UCSD-AML1 (cell line): ENCODE measurements around the gene RMRP.

ENCODE experiments used
- DNase-seq: peaks from one replicate; lab custom pipeline; 2025; ENCODE audit not compliant: unreplicated experiment; lab: John Stamatoyannopoulos, UW

Gene RMRP

GRCh38 chr9:35657546-35658136 is at the start of gene RMRP:
Gene RMRP (minus strand): TSS chr9:35658019.
- DNase-seq: peak; percentile 96

DNA sequence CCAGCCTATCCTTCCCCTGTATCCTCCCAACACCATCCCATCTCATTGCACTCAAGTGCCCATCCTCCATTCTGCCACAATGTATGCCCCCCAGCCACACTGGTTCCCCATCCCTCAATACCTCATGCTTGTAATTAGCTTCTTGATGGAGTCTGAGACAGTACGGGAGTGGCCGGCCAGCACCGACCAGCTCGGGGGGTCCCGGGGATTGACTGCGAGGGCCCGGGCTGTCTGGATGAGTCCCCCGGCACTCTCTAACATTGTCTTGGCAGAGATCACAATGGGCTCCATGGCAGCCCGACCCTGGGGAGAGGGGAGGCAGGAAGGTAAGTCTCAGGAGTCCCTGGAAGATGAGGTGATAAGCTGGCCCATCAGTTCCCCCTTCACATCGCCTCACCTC is 49.1 kb upstream of the RMRP start:
- DNase-seq: no peak

GRCh38 chr9:35705836-35706430 is 48.1 kb upstream of the RMRP start:
- DNase-seq: no peak

DNA sequence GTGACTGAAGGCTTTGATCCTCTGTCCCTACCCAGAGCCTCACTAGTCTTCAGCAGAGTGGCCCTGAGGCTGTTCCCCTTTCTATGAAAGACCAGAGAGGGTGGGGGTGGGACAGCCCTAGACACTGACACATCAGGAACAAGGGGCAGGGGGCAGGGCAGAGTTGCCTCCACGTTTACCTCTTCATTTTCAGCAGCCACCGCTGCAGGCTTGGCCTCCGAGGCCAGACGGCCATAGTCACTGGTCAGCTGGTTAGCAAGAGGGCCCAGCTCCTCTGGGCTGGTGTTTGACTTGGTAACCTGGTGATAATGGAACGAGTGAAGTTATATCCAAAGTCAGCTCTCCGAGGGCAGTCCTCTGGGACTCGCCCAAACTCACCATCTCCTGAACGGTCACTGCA is 47.6 kb upstream of the RMRP start:
- no peak for DNase-seq

GRCh38 chr9:35703906-35704672 is 46.3 kb upstream of the RMRP start:
- DNase-seq: no peak

DNA sequence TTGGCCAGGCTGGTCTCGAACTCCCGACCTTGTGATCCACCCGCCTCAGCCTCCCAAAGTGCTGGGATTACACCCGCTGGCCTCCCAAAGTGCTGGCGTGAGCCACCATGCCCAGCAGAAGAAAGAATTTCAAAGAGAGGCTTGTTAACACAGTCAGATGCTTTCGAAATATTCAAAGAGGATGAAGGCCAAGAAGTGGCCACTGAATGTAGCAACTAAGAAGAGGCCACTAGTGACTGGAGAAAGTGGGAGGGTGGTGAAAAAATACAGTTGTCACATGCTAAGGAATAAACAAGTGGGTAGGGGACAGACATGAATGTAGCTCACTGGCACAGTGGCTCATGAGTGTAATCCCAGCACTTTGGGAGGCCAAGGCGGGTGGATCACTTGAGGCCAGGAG is 44.9 kb upstream of the RMRP start:
- no peak for DNase-seq

DNA sequence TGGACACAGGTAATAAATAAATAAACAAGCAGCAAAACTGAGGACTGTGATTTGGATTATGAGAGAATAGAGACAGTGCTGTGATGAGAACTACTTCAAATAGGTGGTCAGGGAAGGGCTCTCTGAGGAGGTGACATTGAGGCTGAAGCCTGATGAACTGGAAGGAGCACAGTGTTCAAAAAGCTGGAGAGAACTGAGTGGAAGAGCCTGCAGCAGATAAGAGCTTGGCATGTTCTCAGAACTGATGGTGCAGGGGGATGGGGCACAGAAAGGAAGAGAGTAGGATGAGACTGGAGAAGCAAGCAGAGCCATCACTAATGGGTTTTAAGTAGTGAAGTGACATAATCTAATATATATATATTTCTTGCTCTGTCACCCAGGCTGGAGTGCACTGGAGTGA is 43.1 kb upstream of the RMRP start:
- no peak for DNase-seq

GRCh38 chr9:35700031-35700430 is 42.2 kb upstream of the RMRP start:
- no peak for DNase-seq

DNA sequence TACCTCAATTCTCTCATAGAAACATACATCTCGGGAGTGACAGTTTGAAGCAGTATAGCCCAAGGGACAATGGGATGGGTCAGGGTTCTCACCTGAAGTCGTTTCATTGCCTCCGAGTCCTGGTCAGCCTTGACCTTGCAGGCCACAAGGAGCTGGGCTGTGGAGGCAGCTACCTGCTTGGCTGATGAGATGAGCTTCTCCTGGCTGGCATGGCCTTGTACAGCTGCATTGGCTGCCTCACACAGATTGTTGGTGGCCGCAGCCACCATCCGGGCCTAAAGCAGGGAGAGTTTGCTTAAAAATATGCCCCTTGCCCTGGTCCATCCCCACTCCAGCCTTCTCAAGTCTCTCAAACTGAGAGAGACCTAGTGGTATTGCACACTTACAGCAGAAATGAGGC is 40.4 kb upstream of the RMRP start:
- no peak for DNase-seq

GRCh38 chr9:35697486-35697885 is 39.7 kb upstream of the RMRP start:
- DNase-seq: no peak

- DNase-seq: peak; percentile 52
Measured at GRCh38 chr9:35696520-35697215, 38.8 kb upstream of the RMRP start.

GRCh38 chr9:35695943-35696401 is 38.2 kb upstream of the RMRP start:
- DNase-seq: no peak

DNA sequence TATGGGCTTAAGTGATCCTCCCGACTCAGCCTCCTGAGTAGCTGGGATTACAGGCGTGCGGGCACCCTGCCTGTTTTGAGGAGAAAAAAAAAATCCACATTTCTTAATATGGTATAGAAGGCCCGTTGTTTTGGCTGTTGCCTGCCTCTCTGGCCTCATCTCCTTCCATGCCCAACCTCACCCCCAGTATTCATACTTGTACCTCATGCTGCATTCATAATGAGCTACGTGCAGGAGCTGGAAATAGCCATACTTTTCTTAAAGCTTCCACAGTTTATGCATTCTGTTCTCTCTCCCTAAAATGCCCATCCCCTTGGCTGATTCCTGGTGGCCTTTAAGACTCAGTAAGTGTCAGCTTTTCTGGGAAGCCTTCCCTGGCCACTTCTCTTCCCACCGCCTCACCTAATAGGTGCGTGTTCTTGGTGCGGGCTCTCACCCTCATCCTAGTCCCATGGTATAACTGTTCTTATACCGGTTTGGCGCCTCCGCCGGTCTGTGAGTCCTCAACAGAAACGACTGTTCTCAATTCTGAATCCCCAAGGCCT is 34.0 kb upstream of the RMRP start:
- no peak for DNase-seq

DNA sequence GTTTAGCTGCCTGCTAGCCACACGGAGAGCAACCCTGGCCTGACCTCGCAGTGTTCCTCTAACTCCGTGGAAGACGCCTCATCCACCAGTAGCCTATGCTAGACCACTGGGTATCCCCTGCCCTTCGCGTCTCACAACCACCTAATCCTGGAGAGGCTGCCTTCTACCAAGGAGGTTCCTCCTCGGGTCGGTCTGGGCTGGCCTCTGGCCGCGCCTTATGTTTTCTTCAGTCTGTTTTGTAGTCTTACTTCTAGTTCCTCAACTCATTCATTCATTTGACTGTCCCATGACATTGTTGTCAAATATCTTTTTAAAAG is 33.5 kb upstream of the RMRP start:
- no peak for DNase-seq

DNA sequence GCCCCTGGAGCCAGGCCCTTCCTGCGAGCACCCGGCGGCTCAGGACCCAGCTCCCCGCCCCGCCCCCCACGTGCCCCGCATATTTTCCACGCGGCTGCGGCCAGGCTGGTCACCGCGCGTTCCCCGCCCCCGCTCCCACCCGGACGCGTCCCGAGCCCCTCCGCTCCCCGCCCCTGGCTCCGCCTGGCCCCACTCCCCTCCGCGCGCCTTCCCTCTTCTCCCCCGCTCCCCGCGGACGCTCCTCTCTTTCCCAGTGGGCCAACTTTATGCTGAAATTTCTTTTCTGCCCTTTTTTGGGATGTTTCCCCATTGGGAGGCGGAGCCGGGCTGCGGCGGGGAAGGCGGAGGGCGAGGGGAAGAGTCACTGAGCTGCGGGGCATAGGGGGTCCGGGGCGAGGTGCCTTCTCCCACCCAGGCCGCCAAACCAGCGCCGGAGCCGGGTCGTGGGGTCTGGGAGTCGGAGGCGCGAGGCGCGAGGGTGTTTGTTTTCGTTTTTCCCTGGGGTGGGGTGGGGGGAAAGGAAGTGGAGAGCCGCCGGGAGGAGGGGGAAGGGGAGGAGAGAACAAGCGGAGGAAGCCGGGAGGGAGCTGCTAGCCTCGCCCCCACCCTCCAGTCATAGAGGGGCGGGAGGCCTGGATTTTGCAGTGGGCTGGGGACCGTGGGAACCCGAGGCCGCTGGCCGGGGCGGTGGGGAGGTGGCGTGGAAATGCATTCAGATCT is 33.0 kb upstream of the RMRP start:
- DNase-seq: peak; percentile 64

- no peak for DNase-seq
Measured at GRCh38 chr9:35690294-35690613, 32.4 kb upstream of the RMRP start.

- DNase-seq: no peak
Measured at GRCh38 chr9:35689542-35690293, 31.9 kb upstream of the RMRP start, which contains the start of gene TPM2. Gene TPM2 (minus strand): TSS chr9:35689925. CDS start chr9:35689817, 108 bp downstream.

GRCh38 chr9:35688558-35689541 is 31.0 kb upstream of the RMRP start:
- no peak for DNase-seq

DNA sequence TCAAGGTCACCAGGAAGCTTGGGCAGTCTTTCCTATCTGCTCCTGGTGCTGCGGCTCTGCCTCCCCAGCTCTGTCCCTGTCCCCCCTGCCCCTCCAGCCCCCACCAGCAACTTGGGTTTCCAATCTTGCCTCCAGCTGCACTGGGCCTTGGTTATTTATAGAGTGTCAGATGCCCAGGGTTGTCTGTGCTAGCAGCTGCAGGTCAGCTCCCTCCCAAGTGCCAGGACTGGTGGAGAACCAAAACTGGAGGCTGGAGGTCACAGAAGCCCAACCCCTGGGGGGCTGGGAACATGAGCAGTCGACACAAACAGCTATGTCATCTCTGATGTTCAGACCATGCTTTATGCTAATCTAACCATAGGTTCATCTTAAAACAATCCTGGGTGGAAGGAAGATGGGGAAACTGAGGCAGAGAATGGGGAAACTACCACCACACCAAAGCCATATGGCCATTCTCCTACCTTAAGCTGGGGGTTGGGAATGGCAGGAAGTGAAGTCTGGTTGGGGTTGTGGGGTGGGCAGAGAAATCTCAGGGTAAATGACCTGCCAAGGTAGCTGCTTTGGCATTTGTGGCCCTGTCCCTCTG is 30.2 kb upstream of the RMRP start:
- no peak for DNase-seq
